H9 (cell line): ENCODE data around the gene ITGA4. TPM values are rescaled to one million over a fixed set of nuclear protein-coding genes. Genes with fewer than 3 reads are reported as not detected.

Source experiments
- DNase-seq: peaks from one replicate; pipeline ENCODE4 v3.0.0-alpha.2; 2017
- H2AFZ ChIP-seq: one replicate; pipeline ENCODE4 v1.6.1; 2013; ENCODE audit warnings: mild to moderate bottlenecking, low read length, control low read depth, moderate library complexity
- H2AK5ac ChIP-seq: 2 replicates; pipeline ENCODE4 v1.6.1; 2013; ENCODE audit warnings: low read length, control low read depth, mixed read lengths; ENCODE audit not compliant: insufficient read length
- H2BK120ac ChIP-seq: one replicate; pipeline ENCODE4 v1.6.1; 2013; ENCODE audit warnings: low read depth, mild to moderate bottlenecking, low read length, control low read depth, inconsistent platforms; ENCODE audit not compliant: poor library complexity, severe bottlenecking
- H2BK12ac ChIP-seq: 2 replicates; pipeline ENCODE4 v1.6.1; 2013; ENCODE audit warnings: low read length, control low read depth, mixed read lengths, low read depth; ENCODE audit not compliant: insufficient read length
- H2BK15ac ChIP-seq: 2 replicates; pipeline ENCODE4 v1.6.1; 2013; ENCODE audit warnings: low read depth, low read length, control low read depth
- H2BK20ac ChIP-seq: one replicate; pipeline ENCODE4 v1.6.1; 2013; ENCODE audit warnings: low read depth, mild to moderate bottlenecking, low read length, control low read depth, inconsistent platforms; ENCODE audit not compliant: poor library complexity, severe bottlenecking
- H2BK5ac ChIP-seq: 2 replicates; pipeline ENCODE4 v1.6.1; 2013; ENCODE audit warnings: low read length, control low read depth, mixed read lengths; ENCODE audit not compliant: insufficient read length
- H3K14ac ChIP-seq: 2 replicates; pipeline ENCODE4 v1.6.1; 2013; ENCODE audit warnings: low read length, control low read depth; ENCODE audit not compliant: insufficient read depth
- H3K18ac ChIP-seq: 2 replicates; pipeline ENCODE4 v1.6.1; 2013; ENCODE audit warnings: low read depth, mild to moderate bottlenecking, mixed read lengths, low read length, control low read depth; ENCODE audit not compliant: insufficient read length
- H3K23ac ChIP-seq: 2 replicates; pipeline ENCODE4 v1.6.1; 2013; ENCODE audit warnings: low read length, control low read depth, mixed read lengths, low read depth; ENCODE audit not compliant: insufficient read length
- H3K23me2 ChIP-seq: 2 replicates; pipeline ENCODE4 v1.6.1; 2013; ENCODE audit warnings: low read depth, mild to moderate bottlenecking, mixed read lengths, low read length, control low read depth; ENCODE audit not compliant: insufficient read length, poor library complexity, severe bottlenecking
- H3K27ac ChIP-seq: 2 replicates; pipeline ENCODE4 v1.5.1; 2013; ENCODE audit warnings: low read length, control low read depth, mixed read lengths, low read depth; ENCODE audit not compliant: insufficient read length
- H3K27me3 ChIP-seq: 2 replicates; pipeline ENCODE4 v1.6.1; 2013; ENCODE audit warnings: low read length, control low read depth, inconsistent platforms; ENCODE audit not compliant: insufficient read depth
- H3K4ac ChIP-seq: 2 replicates; pipeline ENCODE4 v1.6.1; 2013; ENCODE audit warnings: low read depth, mild to moderate bottlenecking, control low read depth, inconsistent platforms, low read length, moderate library complexity
- H3K4me1 ChIP-seq: 2 replicates; pipeline ENCODE4 v1.6.1; 2013; ENCODE audit warnings: low read length, control low read depth, inconsistent platforms; ENCODE audit not compliant: insufficient read depth
- H3K4me2 ChIP-seq: 2 replicates; pipeline ENCODE4 v1.6.1; 2013; ENCODE audit warnings: low read length, control low read depth, mixed read lengths; ENCODE audit not compliant: insufficient read length, insufficient read depth
- H3K56ac ChIP-seq: 2 replicates; pipeline ENCODE4 v1.6.1; 2013; ENCODE audit warnings: low read depth, mild to moderate bottlenecking, mixed read lengths, low read length, control low read depth; ENCODE audit not compliant: insufficient read length
- H3K79me1 ChIP-seq: 2 replicates; pipeline ENCODE4 v1.6.1; 2013; ENCODE audit warnings: low read depth, mild to moderate bottlenecking, moderate library complexity, low read length, control low read depth, inconsistent platforms; ENCODE audit not compliant: insufficient read depth, poor library complexity, severe bottlenecking
- H3K79me2 ChIP-seq: 2 replicates; pipeline ENCODE4 v1.6.1; 2013; ENCODE audit warnings: low read length, control low read depth, inconsistent platforms; ENCODE audit not compliant: insufficient read depth
- H3K9ac ChIP-seq: 2 replicates; pipeline ENCODE4 v1.6.1; 2013; ENCODE audit warnings: low read length, control low read depth, mixed read lengths; ENCODE audit not compliant: insufficient read length; ENCODE audit errors: extremely low read depth
- H3K9me3 ChIP-seq: one replicate; pipeline ENCODE4 v1.6.1; 2013; ENCODE audit warnings: low read depth, low read length, inconsistent platforms; ENCODE audit not compliant: control insufficient read depth
- H3T11ph ChIP-seq: one replicate; pipeline ENCODE4 v1.6.1; 2013; ENCODE audit warnings: mild to moderate bottlenecking, low read length, control low read depth, inconsistent platforms
- H4K20me1 ChIP-seq: one replicate; pipeline ENCODE4 v1.6.1; 2013; ENCODE audit not compliant: control insufficient read depth, insufficient read length, insufficient read depth
- H4K5ac ChIP-seq: 2 replicates; pipeline ENCODE4 v1.6.1; 2013; ENCODE audit warnings: low read depth, mild to moderate bottlenecking, mixed read lengths, low read length, control low read depth; ENCODE audit not compliant: insufficient read length
- H4K8ac ChIP-seq: replicated peaks from 2 replicates; pipeline ENCODE4 v1.6.1; 2013; ENCODE audit warnings: low read length, control low read depth, mixed read lengths, low read depth; ENCODE audit not compliant: insufficient read length
- H4K91ac ChIP-seq: 2 replicates; pipeline ENCODE4 v1.6.1; 2013; ENCODE audit warnings: low read depth, mild to moderate bottlenecking, moderate library complexity, mixed read lengths, low read length, control low read depth; ENCODE audit not compliant: insufficient read length
- H3K27ac Mint-ChIP-seq, 3 experiments: 2 replicates in 2 of 3; 3 replicates in 1 of 3; pipeline ENCODE4 v1.8.0; 2020 to 2021; ENCODE audit warnings: mixed read lengths in 3 of 3, mild to moderate bottlenecking in 1 of 3, moderate library complexity in 1 of 3
- H3K27me3 Mint-ChIP-seq: 2 replicates; pipeline ENCODE4 v1.8.0; 2021; ENCODE audit warnings: low read depth, mild to moderate bottlenecking, moderate library complexity, mixed read lengths
- H3K36me3 Mint-ChIP-seq, 3 experiments: 2 replicates in 2 of 3; 3 replicates in 1 of 3; pipeline ENCODE4 v1.8.0; 2020 to 2021; ENCODE audit warnings: low read depth in 3 of 3, mixed read lengths in 3 of 3; ENCODE audit not compliant: insufficient read depth in 1 of 3
- H3K4me1 Mint-ChIP-seq, 2 experiments: 2 replicates each; pipeline ENCODE4 v1.8.0; 2020; ENCODE audit warnings: mixed read lengths in 2 of 2
- H3K4me3 Mint-ChIP-seq, 2 experiments: 2 replicates in 1 of 2; 3 replicates in 1 of 2; pipeline ENCODE4 v1.8.0; 2020 to 2021; ENCODE audit warnings: mild to moderate bottlenecking in 2 of 2, mixed read lengths in 2 of 2, moderate library complexity in 1 of 2
- H3K9me3 Mint-ChIP-seq, 2 experiments: 2 replicates in 1 of 2; 3 replicates in 1 of 2; pipeline ENCODE4 v1.8.0; 2020; ENCODE audit warnings: mild to moderate bottlenecking in 2 of 2, mixed read lengths in 2 of 2, moderate library complexity in 1 of 2
- CTCF ChIP-seq: fragments of 200-600 bp; sonication (generic); conservative IDR thresholded peaks from 3 replicates; pipeline ENCODE4 v1.8.0; 2021; ENCODE audit warnings: antibody characterized with exemption, mild to moderate bottlenecking
- WGBS: extraction: QIAGEN DNeasy Blood & Tissue Kit; methylation state at CpG from one replicate; pipeline ENCODE4 v1.1.7; 2013; ENCODE audit warnings: missing lambda C conversion rate, low lambda C conversion rate, mixed read lengths; ENCODE audit not compliant: insufficient read length; ENCODE audit errors: extremely low coverage; 5-methylcytosine and 5-hydroxymethylcytosine counted together
- total RNA-seq: library from RNA; stranded (reverse); gene quantifications from 2 replicates; pipeline ENCODE4 v1.2.1, GENCODE V29; 2021

ITGA4 gene
- total RNA-seq, 1 experiment from 2014 or later, result 1.3 TPM

DNA sequence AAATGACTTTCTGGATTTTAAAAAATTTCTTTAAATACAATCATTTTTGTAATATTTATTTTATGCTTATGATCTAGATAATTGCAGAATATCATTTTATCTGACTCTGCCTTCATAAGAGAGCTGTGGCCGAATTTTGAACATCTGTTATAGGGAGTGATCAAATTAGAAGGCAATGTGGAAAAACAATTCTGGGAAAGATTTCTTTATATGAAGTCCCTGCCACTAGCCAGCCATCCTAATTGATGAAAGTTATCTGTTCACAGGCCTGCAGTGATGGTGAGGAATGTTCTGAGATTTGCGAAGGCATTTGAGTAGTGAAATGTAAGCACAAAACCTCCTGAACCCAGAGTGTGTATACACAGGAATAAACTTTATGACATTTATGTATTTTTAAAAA is 79.5 kb downstream of the ITGA4 start:
- Histone ChIP-seq H4K5ac (no peak overlapping the region), H2BK5ac (no peak overlapping the region), H3K23ac (no peak overlapping the region), H3K4me1 (no peaks in the 10 kb centered on the region; the same call in 1 of the 2 replicates), H2BK15ac (no peak overlapping the region), H3K9ac (no peak overlapping the region), H3K56ac (no peak overlapping the region), H4K8ac (no peak overlapping the region), H3T11ph (no peak overlapping the region), H2AFZ (no peak overlapping the region), H2BK120ac (no peak overlapping the region), H3K14ac (no peak overlapping the region), H2BK12ac (no peak overlapping the region), H2AK5ac (no peak overlapping the region), H3K27me3 (no peaks in the 10 kb centered on the region), H3K79me1 (no peaks in the 10 kb centered on the region), H3K27ac (no peak overlapping the region), H3K23me2 (no peaks in the 10 kb centered on the region), H3K4me2 (no peak overlapping the region), H3K79me2 (no peaks in the 10 kb centered on the region), H4K20me1 (no peaks in the 10 kb centered on the region), H3K4ac (no peak overlapping the region), H4K91ac (no peak overlapping the region), H3K9me3 (no peaks in the 10 kb centered on the region), H3K18ac (no peak overlapping the region), H2BK20ac (no peak overlapping the region)
- DNase-seq, result no peak
- Mint-ChIP-seq H3K27ac (no peak overlapping the region), H3K4me3 (no peak overlapping the region), H3K4me1 (peaks cover 4 to 11% of the 10 kb centered on the region in 2 experiments), H3K36me3 (peaks cover 0 to 9% (median 5%) of the 10 kb centered on the region in 3 experiments; a peak in 4 of 7 replicates), H3K9me3 (peaks cover 0 to 2% of the 10 kb centered on the region in 2 experiments; a peak in 2 of 5 replicates), H3K27me3 (no peaks in the 10 kb centered on the region)
- WGBS, result no CpG with 5 or more reads among the region's 2 CpGs
- TF ChIP-seq CTCF, result no peak
